SW480 (cell line): ENCODE data around the gene ZP2.
"Not testable (repeated sequence)": the region's sequence is repeated elsewhere in the genome, so short reads cannot be mapped to it uniquely, and the experiment has no call there.

Experiments used
- DNase-seq: peaks from one replicate; pipeline ENCODE4 v3.0.0-alpha.2; 2016; ENCODE audit warnings: low spot score

ZP2 gene

DNA sequence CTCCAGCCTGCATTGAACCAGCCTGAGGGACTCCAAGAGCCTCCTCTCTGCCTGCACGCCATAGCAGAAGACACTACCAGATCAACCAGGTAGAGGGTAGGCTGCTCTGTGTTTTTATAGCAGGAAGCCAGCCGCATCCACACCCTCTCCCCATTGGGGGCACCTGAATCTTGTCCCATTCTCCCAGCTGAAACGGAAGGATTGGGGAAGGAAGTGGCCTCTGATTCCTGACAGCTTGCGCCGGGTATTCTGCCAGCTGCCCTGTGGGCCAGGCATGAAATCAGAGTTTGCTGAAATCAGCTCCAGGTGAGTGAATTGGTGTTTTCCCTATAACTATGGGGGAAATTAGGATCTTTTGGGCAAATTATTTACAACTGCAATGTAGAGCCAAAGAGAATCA lies at the start of gene ZP2:
Gene ZP2, minus strand, starts transcription at position 89 of the 400 bp plus-strand sequence. Its CDS starts 27 bp downstream, at position 62.
- DNase-seq: no peak

DNA sequence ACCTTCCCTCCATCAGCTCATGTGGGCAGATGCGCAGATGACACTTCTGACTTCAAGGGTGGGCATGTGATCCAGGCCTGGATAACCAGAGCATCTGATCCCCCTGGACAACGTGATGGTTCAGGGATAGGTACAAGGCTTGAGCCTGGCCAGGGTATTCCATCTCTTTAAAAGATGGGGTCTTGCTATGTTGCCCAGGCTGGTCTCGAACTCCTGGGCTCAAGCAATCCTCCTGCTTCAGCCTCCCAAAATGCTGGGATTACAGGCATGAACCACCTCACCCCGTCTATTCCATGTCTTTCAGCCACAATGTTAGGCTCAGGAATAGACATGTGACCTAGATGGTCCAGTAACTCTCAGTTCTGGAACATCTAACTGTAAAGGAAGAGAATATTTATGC lies 45.9 kb upstream of the ZP2 start:
- DNase-seq: no peak

GRCh38 chr16:21256636-21257035 lies 45.3 kb upstream of the ZP2 start:
- no peak for DNase-seq

DNA sequence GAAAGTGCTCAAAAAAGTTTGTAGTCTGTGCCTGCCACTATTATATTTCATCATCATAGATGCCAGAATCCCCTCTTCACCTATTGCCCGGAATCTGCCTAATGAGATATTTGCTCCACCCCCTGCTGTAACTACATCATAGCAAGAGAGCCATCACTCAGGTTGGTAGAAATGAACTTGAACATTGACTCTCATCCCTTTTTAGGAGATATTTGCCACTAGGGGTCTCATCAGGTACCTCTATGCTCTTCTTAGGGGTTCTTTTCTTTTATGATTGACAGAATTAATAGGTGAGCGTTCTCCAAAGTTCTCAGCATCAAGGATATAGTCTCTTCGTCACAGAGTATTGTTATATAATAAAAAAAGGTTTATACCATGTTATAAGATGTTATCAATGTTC lies 42.1 kb upstream of the ZP2 start:
- no peak for DNase-seq

DNA sequence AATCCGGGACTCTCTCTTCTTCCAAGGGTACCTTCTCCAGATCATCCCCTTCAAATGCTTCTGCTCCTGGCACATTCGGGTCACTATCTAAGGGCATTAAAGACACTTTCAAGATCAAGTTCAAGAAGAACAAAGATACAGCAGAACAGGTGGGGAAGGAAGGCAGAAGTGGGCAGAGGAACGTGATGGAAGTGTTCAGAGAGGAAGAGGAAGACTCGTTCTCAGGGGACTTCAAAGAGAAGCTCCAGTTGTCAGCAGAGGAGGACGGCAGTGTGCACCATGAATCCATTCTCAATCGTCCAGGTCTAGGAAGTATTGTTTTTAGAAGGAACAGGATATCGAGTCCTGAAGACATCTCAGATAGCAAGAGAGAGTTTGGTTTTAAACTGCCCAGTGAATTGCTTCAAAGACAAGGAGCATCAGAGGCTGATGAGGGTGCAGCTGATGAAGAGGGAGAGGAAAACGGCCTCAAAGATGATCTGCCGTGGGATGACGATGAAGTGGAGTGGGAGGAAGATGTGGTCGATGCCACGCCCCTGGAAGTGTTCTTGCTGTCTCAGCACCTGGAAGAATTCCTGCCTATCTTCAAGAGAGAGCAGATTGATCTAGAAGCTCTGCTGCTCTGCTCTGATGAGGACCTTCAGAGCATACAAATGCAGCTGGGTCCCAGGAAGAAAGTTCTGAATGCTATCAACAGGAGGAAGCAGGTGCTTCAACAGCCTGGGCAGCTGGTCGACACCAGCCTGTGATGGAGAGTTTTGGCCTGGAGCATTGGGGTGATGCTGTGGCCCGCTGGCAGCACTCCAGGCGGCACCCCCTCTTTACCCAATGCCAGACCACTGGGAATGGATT lies 38.9 kb upstream of the ZP2 start:
- DNase-seq: no peak

- DNase-seq: not testable (repeated sequence)
Measured at GRCh38 chr16:21248179-21248578, 36.8 kb upstream of the ZP2 start.

DNA sequence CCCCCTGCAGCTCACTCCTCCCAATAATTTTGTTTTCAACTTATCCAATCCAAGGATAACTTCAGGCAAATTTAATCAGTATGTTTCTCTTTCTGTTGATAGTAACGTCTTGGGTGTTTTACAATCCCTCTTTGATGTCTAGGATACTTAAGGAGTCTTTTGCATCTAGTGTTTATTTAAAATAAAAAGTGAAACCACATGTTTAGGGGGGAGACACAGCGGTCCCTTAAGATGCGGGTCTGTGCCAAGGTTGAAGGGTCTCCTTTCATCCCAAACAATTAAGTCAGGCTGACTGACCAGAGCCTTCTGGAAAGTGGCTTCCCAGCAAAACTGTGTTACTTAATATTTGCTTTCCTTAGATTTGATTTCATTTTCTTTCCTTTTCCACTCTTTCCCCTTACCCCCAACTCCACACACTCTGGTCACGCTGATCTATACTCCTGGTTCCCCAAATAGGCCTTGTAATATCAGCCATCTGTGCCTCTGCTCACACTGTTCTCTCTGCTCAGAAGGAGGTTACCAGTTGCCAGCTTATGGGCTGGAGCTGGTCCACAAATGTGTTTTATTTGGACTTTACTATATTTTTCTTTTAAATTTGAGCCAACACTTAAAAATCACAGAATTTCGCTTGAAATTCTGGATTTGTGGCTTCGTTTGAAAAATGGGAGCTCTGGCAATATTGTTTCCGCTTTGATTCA lies 33.3 kb upstream of the ZP2 start:
- DNase-seq: no peak

GRCh38 chr16:21242756-21243155 lies 31.4 kb upstream of the ZP2 start:
- no peak for DNase-seq

- DNase-seq: no peak
Measured at GRCh38 chr16:21239646-21240045, 28.3 kb upstream of the ZP2 start.

GRCh38 chr16:21236831-21237230 lies 25.5 kb upstream of the ZP2 start:
- DNase-seq: no peak

GRCh38 chr16:21235199-21235585 lies 23.8 kb upstream of the ZP2 start:
- no peak for DNase-seq

DNA sequence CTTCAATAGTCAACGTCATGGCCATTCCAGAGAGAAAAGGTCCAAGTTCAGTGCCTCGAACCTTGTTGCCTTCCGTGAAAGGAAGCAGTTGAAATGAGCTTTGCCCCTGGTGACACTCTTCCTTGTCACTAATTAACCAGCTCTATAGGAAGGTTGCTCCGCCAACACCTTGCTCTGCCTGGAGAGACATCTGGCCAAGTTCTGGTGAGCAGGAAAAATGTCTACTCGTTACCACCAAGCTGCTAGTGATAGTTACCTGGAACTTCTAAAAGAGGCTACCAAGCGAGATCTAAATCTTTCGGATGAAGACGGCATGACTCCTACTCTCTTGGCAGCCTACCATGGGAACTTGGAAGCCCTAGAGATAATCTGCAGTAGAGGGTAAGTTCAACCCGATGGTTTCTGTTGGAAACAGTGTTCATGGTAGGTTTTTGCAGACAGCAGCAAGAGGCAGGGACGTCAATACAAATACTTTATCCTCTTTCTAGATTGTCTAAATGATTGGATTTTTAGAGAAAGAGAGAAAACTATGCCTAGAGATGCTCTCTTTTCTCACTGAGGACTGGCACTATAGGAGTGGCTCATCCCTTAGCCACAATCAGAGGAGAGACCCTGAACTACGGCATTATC lies 22.3 kb upstream of the ZP2 start, which contains the start of gene ANKS4B:
Gene ANKS4B, plus strand, starts transcription at position 179 of the 630 bp plus-strand sequence. Its CDS starts 39 bp downstream, at position 218.
- peak; percentile 13 for DNase-seq

DNA sequence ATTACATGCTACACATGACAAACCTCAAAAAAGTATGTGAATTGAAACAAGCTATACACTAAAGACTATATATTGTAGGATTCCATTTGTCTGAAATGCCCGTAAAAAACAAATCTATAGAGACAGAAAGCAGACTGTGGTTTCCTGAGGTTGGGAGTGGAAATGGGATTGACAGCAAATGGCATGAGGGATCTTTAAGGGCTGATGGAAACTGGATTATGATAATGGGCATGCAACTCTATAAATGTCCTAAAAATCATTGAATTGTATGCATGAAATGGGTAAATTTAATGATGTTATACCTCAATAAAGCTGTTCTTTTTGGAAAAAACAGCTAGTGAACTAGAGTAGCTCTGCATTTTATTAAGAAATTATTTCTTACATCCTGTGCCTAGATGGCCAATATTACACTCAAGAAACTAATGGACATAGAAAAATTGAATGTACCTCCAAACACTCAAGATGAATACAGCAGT lies 21.7 kb upstream of the ZP2 start:
- DNase-seq: no peak

GRCh38 chr16:21228361-21228872 lies 17.0 kb upstream of the ZP2 start:
- DNase-seq: no peak

DNA sequence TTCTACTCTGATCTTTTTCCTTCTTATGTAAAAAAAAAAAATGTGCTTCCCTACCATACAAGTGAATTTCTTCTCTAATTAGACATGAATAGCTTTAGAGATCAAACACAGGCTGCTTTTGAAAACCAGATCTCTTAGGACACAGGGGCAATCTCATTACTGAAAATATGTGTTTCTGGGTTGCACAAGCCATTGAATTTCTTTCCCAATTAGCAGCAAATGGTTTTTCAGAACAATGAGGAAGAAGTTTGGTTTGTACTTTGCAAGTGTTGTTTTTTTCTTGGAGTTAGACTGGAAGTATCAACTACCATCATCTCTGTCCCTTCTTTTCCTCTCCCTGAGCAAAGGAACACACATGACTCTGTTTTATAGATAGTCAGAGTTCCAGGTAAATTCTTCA lies 16.5 kb upstream of the ZP2 start:
- DNase-seq: no peak

DNA sequence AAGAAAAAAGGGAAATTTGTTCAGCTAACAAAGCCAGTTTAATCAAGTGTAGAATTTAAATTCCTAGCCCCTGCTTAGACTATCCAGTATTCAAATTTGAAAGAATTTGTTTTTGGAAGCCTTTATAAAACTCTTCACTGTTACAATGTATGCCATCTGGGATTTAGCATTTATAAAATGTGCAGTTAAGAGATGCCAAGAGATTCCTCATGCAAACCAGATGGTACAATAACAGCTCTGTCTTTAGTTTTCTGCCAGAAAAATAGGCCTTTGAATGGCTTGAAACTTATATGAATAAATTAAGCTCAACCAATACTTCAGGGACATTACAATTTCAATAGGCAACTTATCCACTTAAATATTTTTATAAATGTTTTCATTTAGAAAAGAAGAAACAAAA lies 15.4 kb upstream of the ZP2 start:
- DNase-seq: no peak

DNA sequence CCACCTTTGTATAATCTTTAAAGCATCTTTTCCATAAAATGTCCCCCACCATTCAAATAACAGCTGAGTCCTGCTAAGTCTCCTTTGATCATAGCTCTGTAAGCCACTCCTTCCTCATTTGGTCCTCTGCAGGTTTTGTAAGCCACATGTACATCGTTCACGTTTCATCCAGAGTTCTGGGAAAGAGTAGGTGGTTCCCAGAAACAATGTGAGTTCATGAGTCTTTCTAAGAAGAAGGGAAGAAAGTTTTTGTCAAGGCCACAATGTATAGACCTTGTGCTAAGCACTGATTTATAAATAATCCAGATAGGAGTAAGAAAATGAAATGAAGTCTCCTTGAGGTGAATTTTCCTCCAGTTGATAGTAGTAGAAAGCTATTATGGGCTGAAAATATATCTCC lies 13.4 kb upstream of the ZP2 start:
- DNase-seq: no peak

DNA sequence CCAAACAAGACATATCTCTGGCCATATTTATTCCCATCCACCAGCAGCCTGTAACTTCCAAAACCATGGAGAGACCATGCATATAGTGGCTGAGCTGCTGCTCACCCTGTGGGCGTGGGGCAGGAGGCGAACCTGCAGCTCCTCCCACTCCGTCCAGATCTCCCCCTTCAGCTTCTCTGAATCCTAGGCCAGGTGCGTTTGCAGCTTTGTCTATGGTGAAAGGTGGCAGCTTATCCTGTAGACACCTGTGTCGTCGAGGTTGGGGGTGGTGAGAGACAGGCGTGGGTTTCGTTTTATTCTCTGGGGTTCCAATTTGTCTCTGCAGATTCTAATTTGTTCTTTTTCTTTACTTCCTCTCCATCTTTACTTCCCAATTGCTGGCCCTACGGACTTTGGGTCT lies 12.4 kb upstream of the ZP2 start:
- DNase-seq: no peak

- no peak for DNase-seq
Measured at GRCh38 chr16:21222495-21223337, 11.3 kb upstream of the ZP2 start.

GRCh38 chr16:21219551-21219950 lies 8.2 kb upstream of the ZP2 start:
- no peak for DNase-seq

DNA sequence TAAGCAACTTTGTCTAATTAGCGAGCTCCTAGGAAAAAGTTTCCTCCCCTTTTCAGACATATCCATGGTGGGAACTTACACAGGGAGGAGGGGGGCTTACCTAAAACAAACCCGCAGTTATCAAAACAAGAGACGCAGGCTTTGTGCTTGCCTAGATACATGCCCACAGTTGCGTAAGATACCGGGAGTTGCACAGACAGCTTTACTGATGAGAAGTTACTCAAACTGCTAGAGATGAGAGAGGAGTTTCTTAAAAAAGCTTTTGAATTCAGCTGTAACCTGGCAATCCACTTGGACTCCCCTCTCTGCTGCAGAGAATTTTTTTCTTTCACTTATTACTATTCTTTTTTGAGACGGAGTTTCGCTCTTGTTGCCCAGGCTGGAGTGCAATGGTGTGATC lies 6.8 kb upstream of the ZP2 start:
- no peak for DNase-seq

- DNase-seq: no peak
Measured at GRCh38 chr16:21217121-21217520, 5.7 kb upstream of the ZP2 start.
